ENCODE results near the gene SUGT1.

GRCh38 chr13:52723181-52723580 is 70.5 kb downstream of the SUGT1 start:
- TF ChIP-seq EZH2 (IDR thresholded peaks at IDR 0.05; ENCODE audit: borderline replicate concordance, low read depth, low read length, severe bottlenecking) = no peak
- no peak for TF ChIP-seq POLR2A (IDR thresholded peaks at IDR 0.05; ENCODE audit: low read depth, low read length)
- no peak for TF ChIP-seq CTCF (IDR thresholded peaks at IDR 0.05; ENCODE audit: extremely low read depth in 1 of 2, insufficient read depth in 1 of 2, low read depth in 1 of 2, low read length in 2 of 2)
- TF ChIP-seq MAX (IDR thresholded peaks at IDR 0.05; ENCODE audit: insufficient read depth, insufficient read length) = no peak
- TF ChIP-seq FOS (IDR thresholded peaks at IDR 0.05; ENCODE audit: borderline replicate concordance, insufficient read depth, low read length) = no peak

Measured in endothelial cell of umbilical vein (primary cell).